Spleen (tissue), 11 donors: ENCODE measurements around the gene ZCWPW1. TPM values are rescaled to one million over a fixed set of nuclear protein-coding genes. Genes with fewer than 3 reads are reported as not detected.

Experiments
- DNase-seq: peaks from one replicate; pipeline ENCODE4 v3.0.0-alpha.2; 2020
- H3K27ac ChIP-seq, 8 donors: fragments of 200-600 bp; sonication (generic) in 7 of 8; 1 replicate in 4 of 8; 2 replicates in 4 of 8; pipeline versions ENCODE4 v1.5.0 to v1.8.0; 2016 to 2021; ENCODE audit warnings: inconsistent platforms in 4 of 8, mild to moderate bottlenecking in 4 of 8, moderate library complexity in 1 of 8
- H3K27me3 ChIP-seq, 7 donors: fragments of 200-600 bp; sonication (generic) in 6 of 7; replicated peaks in 1 of 7; 1 replicate in 4 of 7; 2 replicates in 3 of 7; pipeline versions ENCODE4 v1.5.0 to v1.8.0; 2016 to 2021; ENCODE audit warnings: inconsistent platforms in 3 of 7, mild to moderate bottlenecking in 1 of 7
- H3K36me3 ChIP-seq, 6 donors: fragments of 200-600 bp; sonication (generic) in 5 of 6; 1 replicate in 4 of 6; 2 replicates in 2 of 6; pipeline versions ENCODE4 v1.5.0 to v1.8.0; 2016 to 2021; ENCODE audit warnings: inconsistent platforms in 2 of 6
- H3K4me1 ChIP-seq, 6 donors: fragments of 200-600 bp; sonication (generic) in 5 of 6; 1 replicate in 3 of 6; 2 replicates in 3 of 6; pipeline versions ENCODE4 v1.5.0 to v1.8.0; 2016 to 2021; ENCODE audit warnings: inconsistent platforms in 3 of 6
- H3K4me3 ChIP-seq, 8 donors: fragments of 200-600 bp; sonication (generic) in 7 of 8; 1 replicate in 4 of 8; 2 replicates in 4 of 8; pipeline versions ENCODE4 v1.5.0 to v1.8.0; 2016 to 2021; ENCODE audit warnings: inconsistent platforms in 4 of 8, mild to moderate bottlenecking in 4 of 8, moderate library complexity in 2 of 8
- H3K9me3 ChIP-seq, 8 donors: fragments of 200-600 bp; sonication (generic) in 7 of 8; 1 replicate in 4 of 8; 2 replicates in 4 of 8; pipeline versions ENCODE4 v1.5.0 to v1.8.0; 2016 to 2021; ENCODE audit warnings: inconsistent platforms in 4 of 8
- POLR2A ChIP-seq, 3 donors: fragments of 450-650 bp; IDR thresholded peaks; one replicate each; pipeline ENCODE4 v1.5.1; 2017; ENCODE audit warnings: antibody characterized with exemption in 3 of 3, mild to moderate bottlenecking in 1 of 3
- POLR2AphosphoS5 ChIP-seq, 3 donors: sonication (generic); formaldehyde crosslinking; IDR thresholded peaks; one replicate each; pipeline ENCODE4 v1.5.1; 2017; ENCODE audit warnings: antibody characterized with exemption in 3 of 3
- WGBS, 5 donors: extraction: QIAGEN DNeasy Blood & Tissue Kit in 3 of 5; methylation state at CpG; one replicate each; pipeline versions ENCODE4 v1.1.5 to v1.1.7; 2013 to 2018; 5-methylcytosine and 5-hydroxymethylcytosine counted together
- intact Hi-C: fragments of 100-400 bp; cut with DNase I; formaldehyde crosslinking; loops from one replicate; pipeline ENCODE4 v1.15.0; 2023; ENCODE audit warnings: low total_unique reads
- polyA plus RNA-seq, 3 donors: library from polyadenylated mRNA; stranded (reverse); fragments of 200-250 nt; gene quantifications; one replicate each; pipeline ENCODE4 v1.2.1, GENCODE V29; 2013
- total RNA-seq, 7 donors: library from RNA; depleted of rRNA in 3 of 7; stranded (reverse); fragments of >200 nt in 3 of 7; fragmentation: NEBNext Ultra II Directional in 4 of 7; extraction: Animal tissue kit (Norgen Biotek cat#: 25700) in 4 of 7; gene quantifications; one replicate each; pipeline versions ENCODE4 v1.1.0 to v1.2.1, GENCODE V29; 2016 to 2021
- TF ChIP-seq, protein P1 (sequence below), 11 experiments: fragments of 200-600 bp in 7 of 11; fragments of 450-650 bp in 4 of 11; sonication (generic) in 4 of 11; IDR thresholded peaks in 8 of 11; conservative IDR thresholded peaks in 3 of 11; 1 replicate in 7 of 11; 2 replicates in 4 of 11; pipeline versions ENCODE4 v1.4.0 to v1.8.0; 2016 to 2021; ENCODE audit warnings: antibody characterized with exemption in 11 of 11, inconsistent platforms in 4 of 11, mild to moderate bottlenecking in 1 of 11
- donor health status: healthy with polysubstance abuse.
- donor health status: DM: no; HTN: no; CAD: no; lungs with moderate emphysema.
- donor health status: DM: no; HTN: no; CAD: no.
- donor health status: Bipolar disorder and iron deficiency.
- donor health status: healthy.
- donor health status: DM: no; HTN: no; CAD: no.
- donor health status: DM: yes; HTN: yes; CAD: no.

Gene ZCWPW1
- total and polyA plus RNA-seq, 10 donors, result 4.5 to 42.6 (median 6.6) TPM

DNA sequence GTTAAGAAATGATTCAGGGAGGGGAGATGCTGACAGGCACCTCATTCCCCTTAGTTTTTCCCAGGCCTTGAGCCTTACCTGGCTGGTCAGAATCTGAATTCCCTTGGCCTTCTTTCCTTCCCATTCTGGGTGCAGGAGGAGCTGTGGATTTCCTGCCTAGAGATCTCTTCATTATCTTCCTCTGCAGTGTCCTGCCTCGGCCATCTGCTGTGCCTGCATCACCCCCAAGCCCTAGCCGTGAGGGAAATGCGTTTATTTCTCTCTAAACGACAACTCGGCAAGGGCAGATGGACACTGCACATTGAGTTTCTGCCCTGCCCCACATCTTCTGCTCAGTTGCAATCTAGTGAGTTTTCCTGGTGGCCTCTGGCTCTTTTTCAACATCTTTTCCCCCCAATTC, 26.7 kb downstream of the ZCWPW1 start:
- Histone ChIP-seq H3K27me3 (no peaks in the 10 kb centered on the region), H3K27ac (no peak overlapping the region), H3K9me3 (no peaks in the 10 kb centered on the region), H3K36me3 (peaks cover 0 to 46% (median 0%) of the 10 kb centered on the region in 6 donors), H3K4me1 (peaks cover 0 to 23% (median 13%) of the 10 kb centered on the region in 6 donors), H3K4me3 (no peak overlapping the region)
- no peak for DNase-seq
- TF ChIP-seq POLR2AphosphoS5 (IDR thresholded peaks at IDR 0.05) (no peak), POLR2A (IDR thresholded peaks at IDR 0.05) (no peak)
- TF ChIP-seq, protein P1, sequence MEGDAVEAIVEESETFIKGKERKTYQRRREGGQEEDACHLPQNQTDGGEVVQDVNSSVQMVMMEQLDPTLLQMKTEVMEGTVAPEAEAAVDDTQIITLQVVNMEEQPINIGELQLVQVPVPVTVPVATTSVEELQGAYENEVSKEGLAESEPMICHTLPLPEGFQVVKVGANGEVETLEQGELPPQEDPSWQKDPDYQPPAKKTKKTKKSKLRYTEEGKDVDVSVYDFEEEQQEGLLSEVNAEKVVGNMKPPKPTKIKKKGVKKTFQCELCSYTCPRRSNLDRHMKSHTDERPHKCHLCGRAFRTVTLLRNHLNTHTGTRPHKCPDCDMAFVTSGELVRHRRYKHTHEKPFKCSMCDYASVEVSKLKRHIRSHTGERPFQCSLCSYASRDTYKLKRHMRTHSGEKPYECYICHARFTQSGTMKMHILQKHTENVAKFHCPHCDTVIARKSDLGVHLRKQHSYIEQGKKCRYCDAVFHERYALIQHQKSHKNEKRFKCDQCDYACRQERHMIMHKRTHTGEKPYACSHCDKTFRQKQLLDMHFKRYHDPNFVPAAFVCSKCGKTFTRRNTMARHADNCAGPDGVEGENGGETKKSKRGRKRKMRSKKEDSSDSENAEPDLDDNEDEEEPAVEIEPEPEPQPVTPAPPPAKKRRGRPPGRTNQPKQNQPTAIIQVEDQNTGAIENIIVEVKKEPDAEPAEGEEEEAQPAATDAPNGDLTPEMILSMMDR (IDR thresholded peaks at IDR 0.05 in 8 of 11, conservative IDR thresholded peaks at IDR 0.05 in 3 of 11), result no peak
- 75 to 81% (median 76%) methylated on average over 5 of the region's 5 CpGs for WGBS, 5 donors
- intact Hi-C loops, result loop anchor here (10.0 kb wide), 1 partner anchor 47 kb away; the partner anchor contains the start of gene PILRB

- Histone ChIP-seq H3K4me3 (no peak overlapping the region), H3K9me3 (no peaks in the 10 kb centered on the region), H3K36me3 (peaks cover 0 to 46% (median 0%) of the 10 kb centered on the region in 6 donors), H3K27ac (no peak overlapping the region), H3K27me3 (no peaks in the 10 kb centered on the region), H3K4me1 (peaks cover 0 to 34% (median 21%) of the 10 kb centered on the region in 6 donors)
- DNase-seq, result no peak
- 84 to 90% (median 88%) methylated on average over 6 to 11 of the region's 11 CpGs for WGBS, 5 donors
- TF ChIP-seq, protein P1 (IDR thresholded peaks at IDR 0.05 in 8 of 11, conservative IDR thresholded peaks at IDR 0.05 in 3 of 11), result no peak
- no peak for TF ChIP-seq POLR2AphosphoS5 (IDR thresholded peaks at IDR 0.05)
- no peak for TF ChIP-seq POLR2A (IDR thresholded peaks at IDR 0.05)
- intact Hi-C loops, result loop anchor here (10.0 kb wide), 1 partner anchor 46 kb away; the partner anchor contains the start of gene PILRB
Observed at GRCh38 chr7:100400656-100401055, 27.8 kb downstream of the ZCWPW1 start.

GRCh38 chr7:100400041-100400440, 28.5 kb downstream of the ZCWPW1 start:
- no peak for TF ChIP-seq POLR2AphosphoS5 (IDR thresholded peaks at IDR 0.05)
- no peak for TF ChIP-seq POLR2A (IDR thresholded peaks at IDR 0.05)
- TF ChIP-seq, protein P1 (IDR thresholded peaks at IDR 0.05 in 8 of 11, conservative IDR thresholded peaks at IDR 0.05 in 3 of 11), result no peak
- Histone ChIP-seq H3K9me3 (no peaks in the 10 kb centered on the region), H3K4me3 (no peak overlapping the region), H3K27me3 (no peaks in the 10 kb centered on the region), H3K27ac (no peak overlapping the region), H3K4me1 (peaks cover 0 to 39% (median 21%) of the 10 kb centered on the region in 6 donors), H3K36me3 (peaks cover 0 to 46% (median 0%) of the 10 kb centered on the region in 6 donors)
- intact Hi-C loops, result loop anchor here (10.0 kb wide), 1 partner anchor 45 kb away; the partner anchor contains the start of gene PILRB
- WGBS, 5 donors, result 88 to 97% (median 92%) methylated on average over 3 of the region's 3 CpGs
- no peak for DNase-seq

- intact Hi-C loops, result no loop called here
- WGBS, 5 donors, result 52 to 85% (median 58%) methylated on average over 2 of the region's 2 CpGs
Observed at GRCh38 chr7:100398239-100398638, 30.3 kb downstream of the ZCWPW1 start.

More at GRCh38 chr7:100398239-100398638, 30.3 kb downstream of the ZCWPW1 start:
- H3K4me3 ChIP-seq, result no peak overlapping the region
- no peaks in the 10 kb centered on the region for H3K27me3 ChIP-seq
- no peak for TF ChIP-seq POLR2A (IDR thresholded peaks at IDR 0.05)
- TF ChIP-seq POLR2AphosphoS5 (IDR thresholded peaks at IDR 0.05), result no peak
- TF ChIP-seq, protein P1 (IDR thresholded peaks at IDR 0.05 in 8 of 11, conservative IDR thresholded peaks at IDR 0.05 in 3 of 11), result no peak
- peaks cover 0 to 41% (median 0%) of the 10 kb centered on the region in 6 donors for H3K36me3 ChIP-seq
- no peak for DNase-seq
- peak overlapping the region in 1 of 8 donors; percentile 86 for H3K27ac ChIP-seq
- H3K9me3 ChIP-seq, result no peaks in the 10 kb centered on the region
- H3K4me1 ChIP-seq, result peaks cover 0 to 48% (median 29%) of the 10 kb centered on the region in 6 donors
